Measurements from ENCODE around the gene PLD6.

- TF ChIP-seq CTCF (conservative IDR thresholded peaks at IDR 0.05 in 1 of 2, IDR thresholded peaks at IDR 0.05 in 1 of 2; ENCODE audit: low read depth in 1 of 2, low read length in 2 of 2) (no peak), EZH2 (IDR thresholded peaks at IDR 0.05; ENCODE audit: low read length, missing control alignments) (no peak)
Measured at GRCh38 chr17:17213775-17214174, 7.6 kb upstream of the PLD6 start.

Data from fibroblast of lung (primary cell).